Vagina (tissue), 2 donors: ENCODE measurements around the gene CUX1. TPM values are rescaled to one million over a fixed set of nuclear protein-coding genes. Genes with fewer than 3 reads are reported as not detected.

Source experiments
- DNase-seq, 2 donors: peaks; one replicate each; pipeline ENCODE4 v3.0.0-alpha.2; 2017; ENCODE audit errors: extremely low spot score in 2 of 2
- H3K27ac ChIP-seq: fragments of 200-600 bp; sonication (generic); one replicate; pipeline ENCODE4 v1.5.1; 2019
- H3K27me3 ChIP-seq: fragments of 200-600 bp; sonication (generic); one replicate; pipeline ENCODE4 v1.5.1; 2019
- H3K36me3 ChIP-seq, 2 donors: fragments of 200-600 bp; sonication (generic); one replicate each; pipeline ENCODE4 v1.5.1; 2017 to 2019
- H3K4me1 ChIP-seq: fragments of 200-600 bp; sonication (generic); one replicate; pipeline ENCODE4 v1.5.1; 2019
- H3K4me3 ChIP-seq, 2 donors: fragments of 200-600 bp; sonication (generic); 1 replicate in 1 of 2; 2 replicates in 1 of 2; pipeline ENCODE4 v1.5.1; 2016 to 2019
- H3K9me3 ChIP-seq: fragments of 200-600 bp; sonication (generic); one replicate; pipeline ENCODE4 v1.5.1; 2019
- CTCF ChIP-seq, 3 experiments: fragments of 450-650 bp in 2 of 3; fragments of 200-600 bp in 1 of 3; sonication (generic) in 1 of 3; IDR thresholded peaks; one replicate each; pipeline ENCODE4 v1.5.1; 2017 to 2019; ENCODE audit warnings: antibody characterized with exemption in 3 of 3, mild to moderate bottlenecking in 2 of 3, moderate library complexity in 2 of 3
- POLR2A ChIP-seq, 2 donors: fragments of 450-650 bp; IDR thresholded peaks; one replicate each; pipeline ENCODE4 v1.6.1; 2017; ENCODE audit warnings: antibody characterized with exemption in 2 of 2, mild to moderate bottlenecking in 2 of 2, moderate library complexity in 2 of 2
- POLR2AphosphoS5 ChIP-seq, 2 donors: sonication (generic); formaldehyde crosslinking; IDR thresholded peaks; one replicate each; pipeline ENCODE4 v1.9.0; 2017; ENCODE audit warnings: antibody characterized with exemption in 2 of 2, mild to moderate bottlenecking in 2 of 2, low read depth in 1 of 2; ENCODE audit not compliant: insufficient read depth in 1 of 2
- intact Hi-C: fragments of 100-400 bp; cut with DNase I; formaldehyde crosslinking; loops from one replicate; pipeline ENCODE4 v1.15.1; 2023
- total RNA-seq: library from RNA; depleted of rRNA; stranded (reverse); fragments of >200 nt; gene quantifications from one replicate; pipeline ENCODE4 v1.2.3, GENCODE V29; 2016

The CUX1 gene
- total RNA-seq, 1 donor from 2014 or later = 65.3 TPM

DNA sequence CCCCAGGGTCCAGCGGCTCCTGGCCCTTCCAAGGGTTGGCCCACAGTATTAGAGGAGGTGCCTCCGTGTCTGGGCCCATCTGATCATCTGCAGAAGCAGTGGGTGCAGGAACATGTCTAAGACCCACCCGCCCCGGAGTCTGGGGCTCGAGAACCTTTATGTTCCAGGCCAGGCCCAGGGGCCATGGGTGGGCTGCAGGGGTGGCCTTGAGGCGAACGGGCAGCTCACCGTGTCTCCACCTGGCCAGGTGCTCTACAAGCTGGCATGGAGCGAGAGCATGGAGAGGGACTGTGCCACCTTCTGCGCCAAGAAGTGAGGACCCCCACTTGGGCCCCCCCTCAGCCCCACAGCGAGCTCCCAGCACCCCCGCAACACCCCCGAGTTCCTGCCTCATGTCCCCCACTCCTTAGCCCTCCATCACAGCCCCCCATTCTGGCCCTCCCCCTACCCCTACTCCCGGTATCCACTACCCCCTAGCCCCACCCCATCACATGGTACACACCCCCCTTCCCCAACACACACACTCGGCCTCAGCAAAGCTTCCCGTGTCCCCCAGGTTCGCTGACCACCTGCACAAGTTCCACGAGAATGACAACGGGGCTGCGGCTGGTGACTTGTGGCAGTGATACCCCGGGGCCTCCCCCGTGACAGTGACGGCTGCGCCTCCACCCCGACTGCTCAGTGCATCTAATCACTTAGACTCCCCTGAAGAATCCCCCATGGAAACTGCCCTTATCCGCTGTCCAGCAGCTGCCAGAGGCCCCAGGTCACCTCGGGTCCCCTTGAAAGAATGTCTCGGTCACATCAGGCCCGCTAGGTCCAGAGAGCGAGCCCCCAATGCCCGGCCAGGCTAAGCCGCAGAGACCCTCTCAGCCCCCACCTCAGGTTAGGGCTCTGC is 465.3 kb downstream of the CUX1 start:
- H3K27me3 ChIP-seq = no peaks in the 10 kb centered on the region
- DNase-seq = no peak
- no peak for TF ChIP-seq POLR2AphosphoS5 (IDR thresholded peaks at IDR 0.05; ENCODE audit: insufficient read depth in 1 of 2, low read depth in 1 of 2)
- no peak for TF ChIP-seq POLR2A (IDR thresholded peaks at IDR 0.05)
- TF ChIP-seq CTCF (IDR thresholded peaks at IDR 0.05) = no peak
- no peaks in the 10 kb centered on the region for H3K9me3 ChIP-seq
- H3K27ac ChIP-seq = no peak overlapping the region
- no peak overlapping the region for H3K4me3 ChIP-seq
- peaks cover 27% of the 10 kb centered on the region for H3K4me1 ChIP-seq
- H3K36me3 ChIP-seq = no peaks in the 10 kb centered on the region
- intact Hi-C loops = loop anchor here (5.0 kb wide), 1 partner anchor 110 kb away; no protein-coding TSS in a partner anchor

DNA sequence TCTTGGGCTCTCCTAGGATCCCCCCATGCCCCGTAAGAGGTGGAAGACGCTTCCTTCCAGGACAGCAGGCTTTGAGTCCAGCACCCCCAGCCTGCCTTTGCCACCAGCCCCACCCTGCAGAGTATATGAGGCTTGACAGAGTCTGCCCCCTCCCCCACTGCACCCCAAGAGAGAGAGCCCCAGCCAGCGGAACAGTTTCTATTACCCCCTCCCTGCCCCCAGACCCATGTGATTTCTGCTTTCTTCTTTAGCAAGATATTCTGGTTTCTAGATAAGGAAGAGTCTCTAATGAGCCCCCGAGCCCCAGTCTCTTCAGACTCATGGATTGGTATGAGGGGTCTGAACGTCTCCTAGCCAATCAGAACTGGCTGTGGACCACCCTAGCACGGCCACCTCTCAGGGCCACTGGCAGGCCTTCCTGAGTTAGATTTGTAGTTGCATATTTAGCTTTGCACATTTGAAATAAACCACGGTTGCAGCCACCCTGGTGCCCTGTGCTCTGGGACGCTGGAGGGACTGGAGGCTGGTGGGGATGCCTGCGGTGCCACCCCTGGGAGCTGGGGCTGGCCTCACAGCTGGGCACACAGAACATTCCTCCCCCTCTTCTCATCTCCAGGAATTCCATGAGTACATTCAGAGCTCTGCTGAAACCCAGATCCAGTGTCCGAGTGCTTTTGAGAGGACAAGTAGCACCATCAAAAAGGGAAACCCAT is 466.2 kb downstream of the CUX1 start:
- Histone ChIP-seq H3K4me1 (peaks cover 37% of the 10 kb centered on the region), H3K4me3 (no peak overlapping the region), H3K27ac (no peak overlapping the region), H3K9me3 (no peaks in the 10 kb centered on the region), H3K27me3 (no peaks in the 10 kb centered on the region), H3K36me3 (no peaks in the 10 kb centered on the region)
- TF ChIP-seq POLR2A (IDR thresholded peaks at IDR 0.05) = no peak
- TF ChIP-seq POLR2AphosphoS5 (IDR thresholded peaks at IDR 0.05; ENCODE audit: insufficient read depth in 1 of 2, low read depth in 1 of 2) = no peak
- TF ChIP-seq CTCF (IDR thresholded peaks at IDR 0.05) = no peak
- intact Hi-C loops = loop anchor here (5.0 kb wide), 1 partner anchor 109 kb away; no protein-coding TSS in a partner anchor
- no peak for DNase-seq

DNA sequence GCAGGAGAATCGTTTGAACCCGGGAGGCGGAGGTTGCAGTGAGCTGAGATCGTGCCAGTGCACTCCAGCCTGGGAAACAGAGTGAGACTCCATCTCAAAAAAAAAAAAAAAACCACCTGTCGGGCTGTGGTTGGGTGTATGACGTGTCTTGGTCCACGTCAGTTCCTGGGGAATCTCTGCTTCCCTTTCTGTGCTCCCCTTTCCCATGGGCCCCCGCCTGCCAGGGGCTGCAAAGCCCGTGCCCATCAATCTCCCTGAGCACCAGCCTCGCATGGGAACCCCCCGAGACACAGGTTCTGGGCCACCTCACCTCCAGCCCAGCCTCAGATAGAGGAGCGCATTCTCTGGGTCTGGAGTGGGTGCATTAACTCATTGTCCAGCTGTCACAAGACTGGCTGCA is 467.0 kb downstream of the CUX1 start:
- Histone ChIP-seq H3K9me3 (no peaks in the 10 kb centered on the region), H3K27me3 (no peaks in the 10 kb centered on the region), H3K4me3 (no peak overlapping the region), H3K27ac (no peak overlapping the region), H3K36me3 (no peaks in the 10 kb centered on the region), H3K4me1 (peaks cover 38% of the 10 kb centered on the region)
- no peak for DNase-seq
- intact Hi-C loops = loop anchor here (5.0 kb wide), 1 partner anchor 108 kb away; no protein-coding TSS in a partner anchor
- TF ChIP-seq POLR2AphosphoS5 (IDR thresholded peaks at IDR 0.05; ENCODE audit: insufficient read depth in 1 of 2, low read depth in 1 of 2) = no peak

- Histone ChIP-seq H3K27me3 (no peaks in the 10 kb centered on the region), H3K36me3 (no peaks in the 10 kb centered on the region), H3K9me3 (no peaks in the 10 kb centered on the region), H3K4me1 (peaks cover 38% of the 10 kb centered on the region), H3K27ac (peak overlapping the region; percentile 84), H3K4me3 (no peak overlapping the region)
- DNase-seq = no peak
- intact Hi-C loops = loop anchor here (5.0 kb wide), 1 partner anchor 107 kb away; no protein-coding TSS in a partner anchor
- TF ChIP-seq POLR2A (IDR thresholded peaks at IDR 0.05) = no peak
- TF ChIP-seq CTCF (IDR thresholded peaks at IDR 0.05) = no peak
- no peak for TF ChIP-seq POLR2AphosphoS5 (IDR thresholded peaks at IDR 0.05; ENCODE audit: insufficient read depth in 1 of 2, low read depth in 1 of 2)
Observed at GRCh38 chr7:102284891-102285539, 467.6 kb downstream of the CUX1 start.

DNA sequence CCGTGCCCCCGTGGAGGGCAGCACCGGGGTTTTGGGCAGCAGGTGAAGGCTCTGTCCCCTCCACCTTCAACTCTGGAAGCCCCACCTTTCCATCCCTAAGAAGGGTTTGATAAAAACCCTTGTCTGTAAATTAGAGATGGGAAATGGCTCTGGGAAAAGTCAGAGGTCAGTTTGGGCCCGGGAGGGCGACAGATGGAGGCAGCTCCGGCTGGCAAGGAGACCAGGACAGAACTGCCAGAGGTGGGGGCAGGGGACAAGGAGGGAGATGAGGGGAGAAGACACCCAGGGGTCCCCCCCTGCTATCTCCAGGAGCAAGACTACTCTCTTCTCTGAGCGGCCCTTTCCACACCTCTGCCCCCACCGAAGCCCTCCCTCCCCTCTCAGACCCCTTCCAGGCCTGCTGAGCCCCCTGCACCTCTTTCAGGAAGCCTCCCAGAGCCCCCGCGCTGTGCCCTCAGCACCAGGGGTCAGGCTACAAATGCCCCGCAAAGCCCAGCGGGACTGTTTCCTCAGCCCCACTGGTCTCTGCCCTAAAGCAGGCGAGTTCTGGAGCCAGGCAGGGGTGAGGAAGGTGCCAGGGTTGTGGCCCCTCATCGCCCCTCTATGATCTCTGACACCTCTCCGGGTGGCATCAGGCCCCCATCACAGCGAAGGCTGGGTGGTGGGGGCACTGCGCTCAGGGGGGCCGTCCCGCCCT is 468.3 kb downstream of the CUX1 start:
- TF ChIP-seq CTCF (IDR thresholded peaks at IDR 0.05) = no peak
- no peak for TF ChIP-seq POLR2AphosphoS5 (IDR thresholded peaks at IDR 0.05; ENCODE audit: insufficient read depth in 1 of 2, low read depth in 1 of 2)
- no peak for TF ChIP-seq POLR2A (IDR thresholded peaks at IDR 0.05)
- Histone ChIP-seq H3K27ac (peak overlapping the region; percentile 84), H3K27me3 (no peaks in the 10 kb centered on the region), H3K9me3 (no peaks in the 10 kb centered on the region), H3K4me1 (peaks cover 38% of the 10 kb centered on the region), H3K4me3 (peak overlapping the region; percentile 67 to 97), H3K36me3 (no peaks in the 10 kb centered on the region)
- no peak for DNase-seq
- intact Hi-C loops = no loop called here
